Measurements from ENCODE around the gene SFXN2.

DNA sequence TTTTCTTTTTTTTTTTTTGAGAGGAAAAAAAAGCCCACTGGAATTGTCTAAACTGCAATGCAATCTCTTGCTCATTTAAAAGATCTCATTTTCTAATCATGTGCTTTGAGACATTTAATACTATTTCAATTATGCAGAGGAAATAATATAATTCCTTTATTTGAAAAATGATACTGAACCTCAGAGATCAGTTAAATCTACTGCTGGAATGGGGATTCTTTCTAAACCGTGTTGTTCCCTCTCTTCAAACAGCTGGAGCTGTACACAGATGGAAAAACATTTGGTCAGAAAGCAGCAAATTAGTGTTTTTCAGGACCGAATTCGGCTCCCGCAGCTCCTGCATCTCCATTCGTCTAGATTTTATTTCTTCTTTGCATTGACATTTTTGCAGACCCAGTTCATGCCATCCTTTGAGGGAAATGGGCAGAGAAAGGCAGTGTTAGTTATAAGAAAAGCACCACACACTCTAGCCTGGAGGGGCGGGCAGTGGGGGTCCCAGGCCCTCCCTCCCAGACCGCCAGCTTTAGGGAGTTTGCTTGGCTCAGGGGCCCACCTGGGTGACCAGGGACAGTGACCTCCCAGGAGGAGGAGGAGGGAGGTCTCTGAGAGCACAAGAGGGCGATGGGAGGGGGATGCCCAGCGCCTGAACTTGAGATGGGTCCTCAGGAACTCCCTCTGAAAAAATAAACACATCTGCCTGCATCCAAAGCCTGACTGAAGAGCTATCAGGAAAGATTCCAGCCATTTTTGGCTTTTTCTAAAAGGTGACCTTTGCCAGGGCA is 37.7 kb upstream of the SFXN2 start:
- TF ChIP-seq, protein P1, sequence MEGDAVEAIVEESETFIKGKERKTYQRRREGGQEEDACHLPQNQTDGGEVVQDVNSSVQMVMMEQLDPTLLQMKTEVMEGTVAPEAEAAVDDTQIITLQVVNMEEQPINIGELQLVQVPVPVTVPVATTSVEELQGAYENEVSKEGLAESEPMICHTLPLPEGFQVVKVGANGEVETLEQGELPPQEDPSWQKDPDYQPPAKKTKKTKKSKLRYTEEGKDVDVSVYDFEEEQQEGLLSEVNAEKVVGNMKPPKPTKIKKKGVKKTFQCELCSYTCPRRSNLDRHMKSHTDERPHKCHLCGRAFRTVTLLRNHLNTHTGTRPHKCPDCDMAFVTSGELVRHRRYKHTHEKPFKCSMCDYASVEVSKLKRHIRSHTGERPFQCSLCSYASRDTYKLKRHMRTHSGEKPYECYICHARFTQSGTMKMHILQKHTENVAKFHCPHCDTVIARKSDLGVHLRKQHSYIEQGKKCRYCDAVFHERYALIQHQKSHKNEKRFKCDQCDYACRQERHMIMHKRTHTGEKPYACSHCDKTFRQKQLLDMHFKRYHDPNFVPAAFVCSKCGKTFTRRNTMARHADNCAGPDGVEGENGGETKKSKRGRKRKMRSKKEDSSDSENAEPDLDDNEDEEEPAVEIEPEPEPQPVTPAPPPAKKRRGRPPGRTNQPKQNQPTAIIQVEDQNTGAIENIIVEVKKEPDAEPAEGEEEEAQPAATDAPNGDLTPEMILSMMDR (IDR thresholded peaks at IDR 0.05; ENCODE audit: insufficient read depth, low read depth, low read length) = no peak
- no peak for TF ChIP-seq EZH2 (IDR thresholded peaks at IDR 0.05; ENCODE audit: insufficient read depth, low read length)
